Vagina (tissue), 2 donors: Measurements from ENCODE around the gene SMG9.

ENCODE experiments used
- POLR2AphosphoS5 ChIP-seq, 2 donors: sonication (generic); formaldehyde crosslinking; IDR thresholded peaks; one replicate each; pipeline ENCODE4 v1.9.0; 2017; ENCODE audit warnings: antibody characterized with exemption in 2 of 2, mild to moderate bottlenecking in 2 of 2, low read depth in 1 of 2; ENCODE audit not compliant: insufficient read depth in 1 of 2
- TF ChIP-seq, protein P1 (sequence below), 3 experiments: fragments of 450-650 bp in 2 of 3; fragments of 200-600 bp in 1 of 3; sonication (generic) in 1 of 3; IDR thresholded peaks; one replicate each; pipeline ENCODE4 v1.5.1; 2017 to 2019; ENCODE audit warnings: antibody characterized with exemption in 3 of 3, mild to moderate bottlenecking in 2 of 3, moderate library complexity in 2 of 3

DNA sequence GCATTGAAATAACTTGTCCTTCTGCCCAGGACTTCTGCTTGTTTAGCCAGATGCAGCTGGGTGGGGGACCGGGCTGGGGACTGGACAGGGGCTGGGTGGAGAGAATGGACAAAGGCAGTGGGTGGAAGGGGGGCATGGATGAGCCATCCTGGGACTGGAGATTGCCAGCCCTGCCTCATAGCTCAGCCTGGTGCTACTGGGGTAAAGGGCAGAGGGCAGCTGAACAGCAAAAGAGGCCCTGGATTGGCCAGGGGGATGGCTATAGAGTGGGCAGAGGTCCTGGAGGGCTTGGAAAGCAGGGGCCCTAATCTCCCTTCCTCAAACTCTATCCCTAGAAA is 67.1 kb downstream of the SMG9 start:
- TF ChIP-seq, protein P1, sequence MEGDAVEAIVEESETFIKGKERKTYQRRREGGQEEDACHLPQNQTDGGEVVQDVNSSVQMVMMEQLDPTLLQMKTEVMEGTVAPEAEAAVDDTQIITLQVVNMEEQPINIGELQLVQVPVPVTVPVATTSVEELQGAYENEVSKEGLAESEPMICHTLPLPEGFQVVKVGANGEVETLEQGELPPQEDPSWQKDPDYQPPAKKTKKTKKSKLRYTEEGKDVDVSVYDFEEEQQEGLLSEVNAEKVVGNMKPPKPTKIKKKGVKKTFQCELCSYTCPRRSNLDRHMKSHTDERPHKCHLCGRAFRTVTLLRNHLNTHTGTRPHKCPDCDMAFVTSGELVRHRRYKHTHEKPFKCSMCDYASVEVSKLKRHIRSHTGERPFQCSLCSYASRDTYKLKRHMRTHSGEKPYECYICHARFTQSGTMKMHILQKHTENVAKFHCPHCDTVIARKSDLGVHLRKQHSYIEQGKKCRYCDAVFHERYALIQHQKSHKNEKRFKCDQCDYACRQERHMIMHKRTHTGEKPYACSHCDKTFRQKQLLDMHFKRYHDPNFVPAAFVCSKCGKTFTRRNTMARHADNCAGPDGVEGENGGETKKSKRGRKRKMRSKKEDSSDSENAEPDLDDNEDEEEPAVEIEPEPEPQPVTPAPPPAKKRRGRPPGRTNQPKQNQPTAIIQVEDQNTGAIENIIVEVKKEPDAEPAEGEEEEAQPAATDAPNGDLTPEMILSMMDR (IDR thresholded peaks at IDR 0.05): no peak
- TF ChIP-seq POLR2AphosphoS5 (IDR thresholded peaks at IDR 0.05; ENCODE audit: insufficient read depth in 1 of 2, low read depth in 1 of 2): no peak
